BLaER1 (cell line): ENCODE data around the gene TST.
A peak's percentile ranks its signal among the peaks of the same experiment; 100 is the strongest.

Experiments
- H3K27ac ChIP-seq: shearing (Covaris generic); formaldehyde crosslinking; 2 replicates; pipeline ENCODE4 v1.8.1; 2022
- H3K27me3 ChIP-seq: shearing (Covaris generic); formaldehyde crosslinking; 2 replicates; pipeline ENCODE4 v1.8.1; 2022
- H3K36me3 ChIP-seq: shearing (Covaris generic); formaldehyde crosslinking; 2 replicates; pipeline ENCODE4 v1.8.1; 2022
- H3K4me1 ChIP-seq: shearing (Covaris generic); formaldehyde crosslinking; 2 replicates; pipeline ENCODE4 v1.8.1; 2022
- H3K4me2 ChIP-seq: shearing (Covaris generic); formaldehyde crosslinking; 2 replicates; pipeline ENCODE4 v1.8.1; 2022
- H3K4me3 ChIP-seq: shearing (Covaris generic); formaldehyde crosslinking; 2 replicates; pipeline ENCODE4 v1.8.1; 2022
- H3K9ac ChIP-seq: shearing (Covaris generic); formaldehyde crosslinking; 2 replicates; pipeline ENCODE4 v1.8.1; 2022
- H3K9me3 ChIP-seq: shearing (Covaris generic); formaldehyde crosslinking; 2 replicates; pipeline ENCODE4 v1.8.1; 2022
- H4K20me1 ChIP-seq: shearing (Covaris generic); formaldehyde crosslinking; 2 replicates; pipeline ENCODE4 v1.8.1; 2022
- Cebpa-rat ChIP-seq: shearing (Covaris generic); IDR thresholded peaks from 2 replicates; pipeline ENCODE4 v1.8.1; 2022

The TST gene

GRCh38 chr22:37045958-37046357 lies 26.7 kb upstream of the TST start:
- Histone ChIP-seq H3K4me1 (peaks cover 57% of the 10 kb centered on the region), H3K4me2 (peak overlapping the region; percentile 65), H4K20me1 (no peaks in the 10 kb centered on the region), H3K36me3 (no peaks in the 10 kb centered on the region), H3K4me3 (no peak overlapping the region), H3K9me3 (no peaks in the 10 kb centered on the region), H3K27ac (no peak overlapping the region), H3K9ac (no peak overlapping the region), H3K27me3 (no peaks in the 10 kb centered on the region)
- no peak for TF ChIP-seq Cebpa-rat

DNA sequence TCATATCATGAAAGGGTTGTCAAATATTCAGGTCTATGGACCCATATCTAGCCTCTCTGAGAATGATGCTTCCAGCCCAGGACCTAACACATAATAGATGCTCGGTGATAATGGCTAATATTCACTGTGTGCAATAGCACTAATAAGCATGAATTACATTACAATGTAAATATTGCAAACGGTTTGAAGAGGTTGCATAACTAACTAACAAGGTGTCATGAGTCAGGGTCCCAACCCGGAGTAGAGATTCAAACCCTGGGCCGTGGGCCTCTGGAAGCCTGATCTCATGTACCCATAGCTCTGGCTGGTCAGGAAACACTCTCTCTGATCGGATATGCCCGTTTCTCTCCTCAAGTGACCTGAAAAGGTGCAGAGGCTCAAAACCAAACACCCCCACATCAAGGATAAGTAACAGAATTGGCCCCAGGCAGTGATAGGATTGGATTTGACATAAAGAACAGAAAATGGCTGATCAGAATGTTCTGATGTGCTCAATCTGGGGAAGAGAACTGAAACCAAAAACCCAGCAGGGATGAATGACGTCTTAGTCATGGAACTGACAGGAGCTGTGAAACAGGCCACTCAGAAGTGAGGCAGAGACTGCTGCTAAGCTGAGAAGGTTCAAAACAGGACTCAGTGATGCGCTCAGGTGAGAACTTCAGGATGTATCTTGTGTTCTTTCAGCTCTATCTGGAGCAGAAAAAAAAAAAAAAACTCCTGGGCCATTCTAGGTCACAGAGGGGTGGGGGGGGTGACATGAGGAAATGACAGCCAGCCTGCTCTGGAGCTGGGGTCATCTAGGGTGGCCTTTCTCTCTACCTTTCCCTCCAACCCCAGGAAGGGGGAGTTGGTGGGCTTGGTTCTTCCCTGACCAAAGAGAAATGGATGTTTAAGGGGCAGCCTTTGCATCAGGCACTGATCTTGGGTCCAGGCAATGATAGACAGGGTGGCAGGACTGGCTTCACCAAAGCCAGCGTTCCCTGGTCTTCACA lies 25.7 kb upstream of the TST start:
- no peaks in the 10 kb centered on the region for H3K36me3 ChIP-seq
- H3K9me3 ChIP-seq = no peaks in the 10 kb centered on the region
- no peaks in the 10 kb centered on the region for H4K20me1 ChIP-seq
- H3K27me3 ChIP-seq = no peaks in the 10 kb centered on the region
- H3K4me2 ChIP-seq = peak overlapping the region; percentile 49
- no peak overlapping the region for H3K9ac ChIP-seq
- H3K4me3 ChIP-seq = no peak overlapping the region
- H3K27ac ChIP-seq = no peak overlapping the region
- no peak for TF ChIP-seq Cebpa-rat
- peaks cover 47% of the 10 kb centered on the region for H3K4me1 ChIP-seq

DNA sequence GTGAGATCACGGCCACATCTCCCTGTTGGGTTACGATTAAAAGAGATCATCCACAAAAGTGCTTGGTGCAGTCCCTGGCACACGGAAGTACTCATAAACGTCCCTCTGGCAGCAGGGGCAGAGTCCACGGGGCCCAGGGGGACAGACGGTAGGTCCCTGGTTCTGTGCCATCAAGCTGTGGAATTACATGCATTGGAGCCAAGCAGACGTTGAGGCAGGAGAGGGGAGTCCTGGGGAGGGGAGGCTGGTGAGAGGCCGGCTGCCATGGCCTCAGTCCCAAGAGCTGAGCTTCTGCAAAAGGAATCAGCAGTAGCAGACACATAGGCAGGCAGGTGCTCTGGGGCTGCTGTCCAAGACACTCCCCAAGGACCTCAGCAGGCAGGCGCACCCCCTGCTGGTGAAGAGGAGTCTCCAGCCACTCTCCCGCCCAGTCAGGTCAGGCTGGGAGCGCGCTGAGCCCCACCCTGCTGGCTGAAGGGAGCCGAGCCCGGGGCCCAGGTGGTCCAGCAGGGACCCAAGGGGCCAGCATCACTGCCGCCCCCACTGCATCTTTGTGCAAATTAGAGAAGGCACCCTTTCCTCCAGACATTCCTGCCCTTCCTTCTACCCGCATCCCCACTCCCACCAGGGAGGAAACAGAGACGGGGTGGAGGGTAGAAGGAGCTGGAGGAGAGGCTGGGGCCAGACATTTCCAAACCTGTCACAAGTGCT lies 24.7 kb upstream of the TST start:
- no peak for TF ChIP-seq Cebpa-rat
- H3K4me2 ChIP-seq = peak overlapping the region; percentile 49

DNA sequence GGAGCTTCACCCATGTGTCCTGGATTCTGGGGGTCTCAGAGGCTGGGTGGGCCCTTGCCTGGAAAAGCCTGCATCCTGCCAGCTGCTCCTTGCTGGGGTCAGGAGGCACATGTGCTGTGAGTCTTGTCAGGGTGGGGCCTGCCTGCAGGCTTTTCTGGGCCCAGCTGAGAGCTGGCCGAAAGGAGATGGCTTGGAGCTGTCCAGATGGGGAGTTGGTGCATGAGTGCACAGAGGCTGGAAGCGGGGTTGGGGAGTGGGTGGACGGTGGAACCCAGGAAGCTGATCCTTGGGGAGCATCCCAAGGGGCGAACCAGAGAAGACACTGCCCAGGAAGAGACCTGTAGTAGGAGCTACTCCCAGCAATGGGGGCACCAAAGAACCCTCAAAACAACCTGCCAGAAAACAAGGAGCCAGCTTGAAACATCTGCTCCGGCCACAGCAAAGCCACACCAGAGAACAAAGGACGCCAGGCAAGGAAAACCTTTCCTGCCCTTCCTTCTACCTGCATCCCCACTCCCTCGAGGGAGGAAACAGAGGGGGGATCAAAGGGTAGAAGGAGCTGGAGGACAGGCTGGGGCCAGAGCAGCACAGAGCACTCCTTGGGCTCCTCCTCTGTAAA lies 24.1 kb upstream of the TST start:
- TF ChIP-seq Cebpa-rat = no peak
- H3K27ac ChIP-seq = no peak overlapping the region
- no peak overlapping the region for H3K4me3 ChIP-seq
- H3K36me3 ChIP-seq = no peaks in the 10 kb centered on the region
- no peaks in the 10 kb centered on the region for H4K20me1 ChIP-seq
- H3K9me3 ChIP-seq = no peaks in the 10 kb centered on the region
- peak overlapping the region; percentile 49 for H3K4me2 ChIP-seq
- H3K9ac ChIP-seq = no peak overlapping the region
- no peaks in the 10 kb centered on the region for H3K27me3 ChIP-seq
- peaks cover 47% of the 10 kb centered on the region for H3K4me1 ChIP-seq

More for the DNA sequence above, 24.7 kb upstream of the TST start:
- H3K4me1 ChIP-seq = peaks cover 47% of the 10 kb centered on the region
- no peak overlapping the region for H3K27ac ChIP-seq
- no peak overlapping the region for H3K9ac ChIP-seq
- no peaks in the 10 kb centered on the region for H3K27me3 ChIP-seq
- no peak overlapping the region for H3K4me3 ChIP-seq
- no peaks in the 10 kb centered on the region for H4K20me1 ChIP-seq
- no peaks in the 10 kb centered on the region for H3K9me3 ChIP-seq
- H3K36me3 ChIP-seq = no peaks in the 10 kb centered on the region

- H3K9ac ChIP-seq = no peak overlapping the region
- H3K4me3 ChIP-seq = no peak overlapping the region
- peaks cover 15% of the 10 kb centered on the region for H3K4me1 ChIP-seq
- no peaks in the 10 kb centered on the region for H3K9me3 ChIP-seq
- H4K20me1 ChIP-seq = no peaks in the 10 kb centered on the region
- no peak overlapping the region for H3K27ac ChIP-seq
- TF ChIP-seq Cebpa-rat = no peak
- no peaks in the 10 kb centered on the region for H3K27me3 ChIP-seq
- no peaks in the 10 kb centered on the region for H3K36me3 ChIP-seq
- no peak overlapping the region for H3K4me2 ChIP-seq
Observed at GRCh38 chr22:37039466-37039865, 20.2 kb upstream of the TST start.

DNA sequence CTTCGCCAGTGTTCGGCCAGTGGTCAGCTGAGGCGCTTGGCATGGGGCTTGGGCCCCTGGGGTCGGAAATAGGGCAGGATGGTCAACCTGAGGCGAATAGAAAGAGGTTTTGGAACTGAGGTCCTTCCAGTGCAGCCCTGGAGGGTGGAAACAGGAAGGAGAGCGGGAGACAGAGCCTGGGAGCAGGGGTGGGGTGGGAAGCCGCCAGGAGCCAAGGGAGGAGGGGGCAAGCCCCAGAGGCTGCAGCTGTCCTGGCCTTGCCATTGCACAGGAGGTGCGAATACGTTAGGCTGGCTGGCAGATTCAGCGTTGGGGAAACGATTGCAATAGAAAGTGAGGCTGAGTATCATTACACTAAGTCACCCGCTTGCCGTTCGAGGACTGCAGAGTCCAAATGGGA lies 18.4 kb upstream of the TST start:
- Histone ChIP-seq H3K36me3 (peaks cover 5% of the 10 kb centered on the region; the same call in 1 of the 2 replicates), H3K4me1 (no peaks in the 10 kb centered on the region; the same call in 1 of the 2 replicates), H3K9me3 (no peaks in the 10 kb centered on the region), H3K9ac (no peak overlapping the region), H3K27me3 (no peaks in the 10 kb centered on the region), H3K4me2 (no peak overlapping the region), H4K20me1 (no peaks in the 10 kb centered on the region), H3K27ac (no peak overlapping the region), H3K4me3 (no peak overlapping the region)
- no peak for TF ChIP-seq Cebpa-rat

- TF ChIP-seq Cebpa-rat = no peak
- Histone ChIP-seq H4K20me1 (0 out of 2 replicates have a peak, but pooled peaks cover 2% of the 10 kb centered on the region), H3K27ac (no peak overlapping the region), H3K4me2 (no peak overlapping the region), H3K9ac (no peak overlapping the region), H3K27me3 (no peaks in the 10 kb centered on the region), H3K4me3 (no peak overlapping the region), H3K36me3 (peaks cover 10% of the 10 kb centered on the region; the same call in 1 of the 2 replicates), H3K9me3 (no peaks in the 10 kb centered on the region), H3K4me1 (no peaks in the 10 kb centered on the region; the same call in 1 of the 2 replicates)
Observed at GRCh38 chr22:37036655-37037377, 17.6 kb upstream of the TST start.

DNA sequence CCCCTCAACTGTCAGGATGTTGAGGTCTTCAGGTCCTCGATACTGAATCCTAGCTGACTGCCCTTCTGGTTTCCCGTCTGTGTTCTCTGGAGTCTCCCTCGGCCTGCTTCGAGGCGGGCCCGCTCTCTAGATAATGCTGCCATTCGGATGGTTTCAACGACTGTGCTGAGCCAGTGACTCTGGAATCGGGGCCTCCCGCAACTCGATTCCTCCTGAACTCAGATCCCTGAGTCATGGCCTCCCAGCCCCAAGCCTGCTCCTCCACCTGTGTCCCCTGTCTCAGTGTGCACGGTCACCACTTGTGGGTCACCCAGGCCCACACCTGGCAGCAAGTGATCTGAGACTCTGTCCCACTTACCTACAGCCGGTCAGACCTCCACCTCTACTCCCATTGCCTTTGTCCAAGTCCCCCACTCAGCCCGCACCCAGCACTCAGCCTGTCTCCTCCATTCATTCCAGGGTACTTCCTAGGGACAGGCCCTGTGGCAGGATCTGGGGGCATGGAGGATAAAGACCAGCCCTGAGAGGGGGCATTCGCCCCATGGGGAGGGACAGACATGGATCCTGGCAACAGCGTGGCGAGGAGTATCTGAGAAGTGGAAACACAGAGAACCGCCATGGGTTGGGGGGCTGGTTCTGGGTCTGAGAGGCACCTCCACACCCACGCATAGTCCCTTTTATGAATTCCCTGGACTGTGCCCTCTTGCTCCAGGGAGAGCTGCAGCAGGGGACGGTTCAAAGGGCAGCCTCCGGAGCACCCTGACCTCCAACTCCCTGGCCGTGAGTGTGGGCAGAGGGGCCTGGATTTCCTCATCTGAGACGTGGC lies 14.6 kb upstream of the TST start:
- Histone ChIP-seq H3K4me2 (no peak overlapping the region), H3K4me1 (no peaks in the 10 kb centered on the region), H3K27me3 (no peaks in the 10 kb centered on the region), H3K9me3 (no peaks in the 10 kb centered on the region), H3K9ac (no peak overlapping the region), H3K36me3 (peaks cover 37% of the 10 kb centered on the region), H3K27ac (no peak overlapping the region), H3K4me3 (no peak overlapping the region), H4K20me1 (peaks cover 25% of the 10 kb centered on the region)
- no peak for TF ChIP-seq Cebpa-rat
